WTC11 (cell line): ENCODE results near the gene PDS5A. TPM values are rescaled to one million over a fixed set of nuclear protein-coding genes. Genes with fewer than 3 reads are reported as not detected.

ENCODE experiments used
- ATAC-seq: fragments of 200-7000 bp; cut with Tn5 transposase; 2 replicates; pipeline ENCODE4 v1.10.0; 2021; ENCODE audit warnings: mild to moderate bottlenecking, moderate library complexity
- CTCF ChIA-PET: fragments of 300-600 bp; sonication (Branson Sonifier 250); formaldehyde crosslinking; loops from one replicate; lab custom pipeline; 2021; ENCODE audit warnings: antibody characterized with exemption; lab: Charles Lee
- POLR2A ChIA-PET: fragments of 350-600 bp; sonication (Branson Sonifier 250); formaldehyde crosslinking; loops from one replicate; lab custom pipeline; 2021; ENCODE audit warnings: antibody characterized with exemption; lab: Charles Lee
- DNase-seq: peaks from one replicate; pipeline ENCODE4 v3.0.0; 2021; ENCODE audit warnings: low spot score
- H3K27ac Mint-ChIP-seq: 2 replicates; pipeline ENCODE4 v1.8.0; 2021; ENCODE audit warnings: mixed read lengths
- H3K27me3 Mint-ChIP-seq: 2 replicates; pipeline ENCODE4 v1.8.0; 2021; ENCODE audit warnings: low read depth, mild to moderate bottlenecking, moderate library complexity, mixed read lengths
- H3K36me3 Mint-ChIP-seq: 2 replicates; pipeline ENCODE4 v1.8.0; 2021; ENCODE audit warnings: mixed read lengths
- H3K4me1 Mint-ChIP-seq: 2 replicates; pipeline ENCODE4 v1.8.0; 2022; ENCODE audit warnings: mixed read lengths
- H3K4me3 Mint-ChIP-seq: 2 replicates; pipeline ENCODE4 v1.8.0; 2021; ENCODE audit warnings: mild to moderate bottlenecking, moderate library complexity, mixed read lengths
- H3K9me3 Mint-ChIP-seq: 2 replicates; pipeline ENCODE4 v1.8.0; 2021; ENCODE audit warnings: mixed read lengths
- ATF6 ChIP-seq: sonication (generic); formaldehyde crosslinking; IDR thresholded peaks from 2 replicates; pipeline ENCODE4 v1.8.1; 2023; ENCODE audit warnings: mild to moderate bottlenecking, missing genetic modification reagents
- E2F4 ChIP-seq: sonication (generic); formaldehyde crosslinking; IDR thresholded peaks from 2 replicates; pipeline ENCODE4 v1.8.1; 2022; ENCODE audit warnings: low read depth, mild to moderate bottlenecking, moderate library complexity, missing genetic modification reagents, borderline replicate concordance
- FOXJ3 ChIP-seq: sonication (generic); formaldehyde crosslinking; IDR thresholded peaks from 2 replicates; pipeline ENCODE4 v1.9.0; 2021; ENCODE audit warnings: missing genetic modification reagents, mild to moderate bottlenecking, borderline replicate concordance
- HMGA2 ChIP-seq: fragments of 250-450 bp; sonication (Bioruptor Pico); IDR thresholded peaks from 2 replicates; pipeline ENCODE4 v1.4.0; 2021; ENCODE audit warnings: mild to moderate bottlenecking, moderate library complexity
- KAT7 ChIP-seq: sonication (generic); formaldehyde crosslinking; IDR thresholded peaks from 2 replicates; pipeline ENCODE4 v1.8.1; 2023; ENCODE audit warnings: missing genetic modification reagents, mild to moderate bottlenecking, borderline replicate concordance
- TP53 ChIP-seq: sonication (generic); formaldehyde crosslinking; IDR thresholded peaks from 2 replicates; pipeline ENCODE4 v1.8.1; 2023; ENCODE audit warnings: mild to moderate bottlenecking, missing genetic modification reagents
- ZNF219 ChIP-seq: sonication (generic); formaldehyde crosslinking; IDR thresholded peaks from 2 replicates; pipeline ENCODE4 v1.8.0; 2023; ENCODE audit warnings: missing genetic modification reagents, mild to moderate bottlenecking, borderline replicate concordance
- total RNA-seq: library from RNA; stranded (reverse); gene quantifications from 3 replicates; pipeline ENCODE4 v1.2.3, GENCODE V29; 2021
- TF ChIP-seq, protein P1 (sequence below): sonication (generic); formaldehyde crosslinking; IDR thresholded peaks from 2 replicates; pipeline ENCODE4 v1.8.1; 2023; ENCODE audit warnings: mild to moderate bottlenecking, moderate library complexity, missing genetic modification reagents
- TF ChIP-seq, protein P2 (sequence below): fragments of 200-600 bp; IDR thresholded peaks from 2 replicates; pipeline ENCODE4 v1.8.0; 2022; ENCODE audit warnings: antibody characterized with exemption
- TF ChIP-seq, protein P3 (sequence below): fragments of 250-450 bp; sonication (Bioruptor Pico); IDR thresholded peaks from 2 replicates; pipeline ENCODE4 v1.9.0; 2021; ENCODE audit warnings: mild to moderate bottlenecking
- TF ChIP-seq, protein P4 (sequence below): sonication (generic); formaldehyde crosslinking; IDR thresholded peaks from 2 replicates; pipeline ENCODE4 v1.8.1; 2023; ENCODE audit warnings: mild to moderate bottlenecking, missing genetic modification reagents
- TF ChIP-seq, protein P5 (sequence below): fragments of 250-450 bp; sonication (Bioruptor Pico); IDR thresholded peaks from 2 replicates; pipeline ENCODE4 v1.9.0; 2021; ENCODE audit warnings: mild to moderate bottlenecking

PDS5A gene
- total RNA-seq, 1 experiment from 2014 or later, result 61.7 TPM

DNA sequence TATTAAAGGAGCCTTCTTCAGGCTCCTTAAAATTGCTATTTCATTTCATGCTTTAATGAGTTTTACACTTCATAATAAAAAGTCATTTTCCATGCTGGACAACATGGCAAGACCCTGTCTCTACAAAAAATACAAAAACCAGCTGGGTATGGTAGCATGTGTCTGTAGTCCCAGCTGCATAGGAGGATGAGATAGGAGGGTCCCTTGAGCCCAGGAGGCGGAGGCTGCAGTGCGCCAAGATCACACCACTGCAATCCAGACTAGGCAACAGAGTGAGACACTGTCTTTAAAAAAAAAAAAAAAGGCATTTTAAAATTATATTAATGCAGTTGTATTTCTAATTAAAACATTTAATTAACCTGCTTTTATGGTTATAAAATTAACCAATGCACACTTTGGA, 49.2 kb downstream of the PDS5A start:
- no peak overlapping the region for H3K27ac Mint-ChIP-seq
- no peaks in the 10 kb centered on the region for H3K9me3 Mint-ChIP-seq
- ATAC-seq (no peak), DNase-seq (no peak)
- H3K4me3 Mint-ChIP-seq, result no peak overlapping the region
- CTCF ChIA-PET, result no interaction called here
- H3K27me3 Mint-ChIP-seq, result no peaks in the 10 kb centered on the region
- H3K36me3 Mint-ChIP-seq, result peaks cover 27% of the 10 kb centered on the region
- POLR2A ChIA-PET, result no interaction called here
- TF ChIP-seq ZNF219 (CRISPR knock-in tag) (no peak), KAT7 (CRISPR knock-in tag) (no peak)
- TF ChIP-seq, protein P1, sequence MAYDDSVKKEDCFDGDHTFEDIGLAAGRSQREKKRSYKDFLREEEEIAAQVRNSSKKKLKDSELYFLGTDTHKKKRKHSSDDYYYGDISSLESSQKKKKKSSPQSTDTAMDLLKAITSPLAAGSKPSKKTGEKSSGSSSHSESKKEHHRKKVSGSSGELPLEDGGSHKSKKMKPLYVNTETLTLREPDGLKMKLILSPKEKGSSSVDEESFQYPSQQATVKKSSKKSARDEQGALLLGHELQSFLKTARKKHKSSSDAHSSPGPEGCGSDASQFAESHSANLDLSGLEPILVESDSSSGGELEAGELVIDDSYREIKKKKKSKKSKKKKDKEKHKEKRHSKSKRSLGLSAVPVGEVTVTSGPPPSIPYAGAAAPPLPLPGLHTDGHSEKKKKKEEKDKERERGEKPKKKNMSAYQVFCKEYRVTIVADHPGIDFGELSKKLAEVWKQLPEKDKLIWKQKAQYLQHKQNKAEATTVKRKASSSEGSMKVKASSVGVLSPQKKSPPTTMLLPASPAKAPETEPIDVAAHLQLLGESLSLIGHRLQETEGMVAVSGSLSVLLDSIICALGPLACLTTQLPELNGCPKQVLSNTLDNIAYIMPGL, result no peak
- TF ChIP-seq, protein P2, sequence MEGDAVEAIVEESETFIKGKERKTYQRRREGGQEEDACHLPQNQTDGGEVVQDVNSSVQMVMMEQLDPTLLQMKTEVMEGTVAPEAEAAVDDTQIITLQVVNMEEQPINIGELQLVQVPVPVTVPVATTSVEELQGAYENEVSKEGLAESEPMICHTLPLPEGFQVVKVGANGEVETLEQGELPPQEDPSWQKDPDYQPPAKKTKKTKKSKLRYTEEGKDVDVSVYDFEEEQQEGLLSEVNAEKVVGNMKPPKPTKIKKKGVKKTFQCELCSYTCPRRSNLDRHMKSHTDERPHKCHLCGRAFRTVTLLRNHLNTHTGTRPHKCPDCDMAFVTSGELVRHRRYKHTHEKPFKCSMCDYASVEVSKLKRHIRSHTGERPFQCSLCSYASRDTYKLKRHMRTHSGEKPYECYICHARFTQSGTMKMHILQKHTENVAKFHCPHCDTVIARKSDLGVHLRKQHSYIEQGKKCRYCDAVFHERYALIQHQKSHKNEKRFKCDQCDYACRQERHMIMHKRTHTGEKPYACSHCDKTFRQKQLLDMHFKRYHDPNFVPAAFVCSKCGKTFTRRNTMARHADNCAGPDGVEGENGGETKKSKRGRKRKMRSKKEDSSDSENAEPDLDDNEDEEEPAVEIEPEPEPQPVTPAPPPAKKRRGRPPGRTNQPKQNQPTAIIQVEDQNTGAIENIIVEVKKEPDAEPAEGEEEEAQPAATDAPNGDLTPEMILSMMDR, result no peak
- H3K4me1 Mint-ChIP-seq, result peaks cover under 1% of the 10 kb centered on the region

- no peaks in the 10 kb centered on the region for H3K27me3 Mint-ChIP-seq
- ChIA-PET CTCF (interaction anchor here (0.6 kb wide), 1 partner anchor 28 kb away, joined by 3 read pairs; no protein-coding TSS in a partner anchor), POLR2A (no interaction called here)
- TF ChIP-seq E2F4 (no peak), ATF6 (CRISPR knock-in tag) (no peak), ZNF219 (CRISPR knock-in tag) (no peak), FOXJ3 (CRISPR knock-in tag) (no peak), HMGA2 (no peak), TP53 (CRISPR knock-in tag) (no peak)
- TF ChIP-seq, protein P3, sequence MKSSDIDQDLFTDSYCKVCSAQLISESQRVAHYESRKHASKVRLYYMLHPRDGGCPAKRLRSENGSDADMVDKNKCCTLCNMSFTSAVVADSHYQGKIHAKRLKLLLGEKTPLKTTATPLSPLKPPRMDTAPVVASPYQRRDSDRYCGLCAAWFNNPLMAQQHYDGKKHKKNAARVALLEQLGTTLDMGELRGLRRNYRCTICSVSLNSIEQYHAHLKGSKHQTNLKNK, result no peak
- TF ChIP-seq, protein P4, sequence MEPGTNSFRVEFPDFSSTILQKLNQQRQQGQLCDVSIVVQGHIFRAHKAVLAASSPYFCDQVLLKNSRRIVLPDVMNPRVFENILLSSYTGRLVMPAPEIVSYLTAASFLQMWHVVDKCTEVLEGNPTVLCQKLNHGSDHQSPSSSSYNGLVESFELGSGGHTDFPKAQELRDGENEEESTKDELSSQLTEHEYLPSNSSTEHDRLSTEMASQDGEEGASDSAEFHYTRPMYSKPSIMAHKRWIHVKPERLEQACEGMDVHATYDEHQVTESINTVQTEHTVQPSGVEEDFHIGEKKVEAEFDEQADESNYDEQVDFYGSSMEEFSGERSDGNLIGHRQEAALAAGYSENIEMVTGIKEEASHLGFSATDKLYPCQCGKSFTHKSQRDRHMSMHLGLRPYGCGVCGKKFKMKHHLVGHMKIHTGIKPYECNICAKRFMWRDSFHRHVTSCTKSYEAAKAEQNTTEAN (CRISPR knock-in tag), result no peak
- TF ChIP-seq, protein P5, sequence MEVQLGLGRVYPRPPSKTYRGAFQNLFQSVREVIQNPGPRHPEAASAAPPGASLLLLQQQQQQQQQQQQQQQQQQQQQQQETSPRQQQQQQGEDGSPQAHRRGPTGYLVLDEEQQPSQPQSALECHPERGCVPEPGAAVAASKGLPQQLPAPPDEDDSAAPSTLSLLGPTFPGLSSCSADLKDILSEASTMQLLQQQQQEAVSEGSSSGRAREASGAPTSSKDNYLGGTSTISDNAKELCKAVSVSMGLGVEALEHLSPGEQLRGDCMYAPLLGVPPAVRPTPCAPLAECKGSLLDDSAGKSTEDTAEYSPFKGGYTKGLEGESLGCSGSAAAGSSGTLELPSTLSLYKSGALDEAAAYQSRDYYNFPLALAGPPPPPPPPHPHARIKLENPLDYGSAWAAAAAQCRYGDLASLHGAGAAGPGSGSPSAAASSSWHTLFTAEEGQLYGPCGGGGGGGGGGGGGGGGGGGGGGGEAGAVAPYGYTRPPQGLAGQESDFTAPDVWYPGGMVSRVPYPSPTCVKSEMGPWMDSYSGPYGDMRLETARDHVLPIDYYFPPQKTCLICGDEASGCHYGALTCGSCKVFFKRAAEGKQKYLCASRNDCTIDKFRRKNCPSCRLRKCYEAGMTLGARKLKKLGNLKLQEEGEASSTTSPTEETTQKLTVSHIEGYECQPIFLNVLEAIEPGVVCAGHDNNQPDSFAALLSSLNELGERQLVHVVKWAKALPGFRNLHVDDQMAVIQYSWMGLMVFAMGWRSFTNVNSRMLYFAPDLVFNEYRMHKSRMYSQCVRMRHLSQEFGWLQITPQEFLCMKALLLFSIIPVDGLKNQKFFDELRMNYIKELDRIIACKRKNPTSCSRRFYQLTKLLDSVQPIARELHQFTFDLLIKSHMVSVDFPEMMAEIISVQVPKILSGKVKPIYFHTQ (CRISPR knock-in tag), result no peak
- H3K4me1 Mint-ChIP-seq, result no peaks in the 10 kb centered on the region
- peak overlapping the region; percentile 76 for H3K27ac Mint-ChIP-seq
- DNase-seq, result no peak
- no peak overlapping the region for H3K4me3 Mint-ChIP-seq
- no peak for ATAC-seq
- H3K9me3 Mint-ChIP-seq, result no peaks in the 10 kb centered on the region
- H3K36me3 Mint-ChIP-seq, result peaks cover 33% of the 10 kb centered on the region
Observed at GRCh38 chr4:39924014-39924413, 53.7 kb downstream of the PDS5A start.
